Gastrocnemius medialis (tissue), 4 donors: ENCODE measurements around the gene CACNA1A.

ENCODE experiments used
- CTCF ChIP-seq, 5 experiments: fragments of 450-650 bp in 3 of 5; fragments of 200-600 bp in 2 of 5; sonication (generic) in 2 of 5; IDR thresholded peaks in 4 of 5; conservative IDR thresholded peaks in 1 of 5; 1 replicate in 4 of 5; 2 replicates in 1 of 5; pipeline ENCODE4 v1.5.1; 2016 to 2019; ENCODE audit warnings: antibody characterized with exemption in 5 of 5, mild to moderate bottlenecking in 3 of 5, moderate library complexity in 3 of 5
- POLR2A ChIP-seq, 2 donors: fragments of 450-650 bp; IDR thresholded peaks; one replicate each; pipeline ENCODE4 v1.6.1; 2017; ENCODE audit warnings: antibody characterized with exemption in 2 of 2, mild to moderate bottlenecking in 2 of 2, moderate library complexity in 2 of 2

GRCh38 chr19:13530720-13531119 lies 24.4 kb upstream of the CACNA1A start:
- TF ChIP-seq CTCF (IDR thresholded peaks at IDR 0.05 in 4 of 5, conservative IDR thresholded peaks at IDR 0.05 in 1 of 5): no peak
- TF ChIP-seq POLR2A (IDR thresholded peaks at IDR 0.05): no peak
